Naive thymus-derived CD4-positive, alpha-beta T cell (primary cell): ENCODE results near the gene MYT1. TPM values are rescaled to one million over a fixed set of nuclear protein-coding genes. Genes with fewer than 3 reads are reported as not detected.

Source experiments
- ATAC-seq: fragments of 150-1000 bp; cut with Tn5 transposase; 2 replicates; pipeline ENCODE4 v1.10.0; 2021; ENCODE audit warnings: mild to moderate bottlenecking, moderate library complexity
- CTCF ChIA-PET: fragments of 350-600 bp; sonication (Branson Sonifier 250); formaldehyde crosslinking; loops from one replicate; lab custom pipeline; 2021; ENCODE audit warnings: antibody characterized with exemption; lab: Charles Lee
- POLR2A ChIA-PET: fragments of 350-600 bp; sonication (Branson Sonifier 250); formaldehyde crosslinking; loops from one replicate; lab custom pipeline; 2021; ENCODE audit warnings: antibody characterized with exemption, inconsistent platforms; lab: Charles Lee
- DNase-seq, 9 donors: peaks; one replicate each; pipeline versions ENCODE4 v3.0.0 to v3.0.0-alpha.2; 2020 to 2022; ENCODE audit warnings: mixed read lengths in 1 of 9
- H3K27ac ChIP-seq: one replicate; pipeline ENCODE4 v1.7.0; 2013; ENCODE audit warnings: mild to moderate bottlenecking, low read depth, low read length, moderate library complexity
- H3K27me3 ChIP-seq, 2 donors: one replicate each; pipeline ENCODE4 v1.7.0; 2013; ENCODE audit warnings: low read length in 2 of 2, mild to moderate bottlenecking in 2 of 2, moderate library complexity in 2 of 2; ENCODE audit not compliant: control insufficient read depth in 2 of 2, insufficient read depth in 2 of 2
- H3K36me3 ChIP-seq, 3 experiments: 1 replicate in 2 of 3; 2 replicates in 1 of 3; pipeline ENCODE4 v1.7.0; 2013; ENCODE audit warnings: low read length in 3 of 3, mild to moderate bottlenecking in 3 of 3, moderate library complexity in 1 of 3; ENCODE audit not compliant: insufficient read depth in 3 of 3, control insufficient read depth in 2 of 3
- H3K4me1 ChIP-seq, 2 donors: one replicate each; pipeline ENCODE4 v1.7.0; 2013; ENCODE audit warnings: low read length in 2 of 2, mild to moderate bottlenecking in 2 of 2, moderate library complexity in 1 of 2; ENCODE audit not compliant: control insufficient read depth in 2 of 2, insufficient read depth in 2 of 2
- H3K4me3 ChIP-seq: 2 replicates; pipeline ENCODE4 v1.7.0; 2013; ENCODE audit warnings: mild to moderate bottlenecking, low read length
- H3K9me3 ChIP-seq, 3 experiments: 1 replicate in 2 of 3; 2 replicates in 1 of 3; pipeline ENCODE4 v1.7.0; 2013; ENCODE audit warnings: low read length in 3 of 3; ENCODE audit not compliant: control insufficient read depth in 2 of 3
- H3K27ac Mint-ChIP-seq, 9 donors: one replicate each; pipeline ENCODE4 v1.8.0; 2020 to 2022; ENCODE audit warnings: mixed read lengths in 9 of 9, mild to moderate bottlenecking in 8 of 9, moderate library complexity in 5 of 9, inconsistent platforms in 2 of 9
- H3K27me3 Mint-ChIP-seq, 5 donors: one replicate each; pipeline ENCODE4 v1.8.0; 2021 to 2022; ENCODE audit warnings: mixed read lengths in 5 of 5, mild to moderate bottlenecking in 1 of 5
- H3K36me3 Mint-ChIP-seq, 5 donors: one replicate each; pipeline ENCODE4 v1.8.0; 2020 to 2022; ENCODE audit warnings: mixed read lengths in 5 of 5, mild to moderate bottlenecking in 3 of 5, inconsistent platforms in 1 of 5
- H3K4me1 Mint-ChIP-seq, 7 donors: one replicate each; pipeline ENCODE4 v1.8.0; 2020 to 2022; ENCODE audit warnings: mixed read lengths in 7 of 7, mild to moderate bottlenecking in 3 of 7, inconsistent platforms in 1 of 7
- H3K4me3 Mint-ChIP-seq, 10 donors: one replicate each; pipeline ENCODE4 v1.8.0; 2020 to 2022; ENCODE audit warnings: mild to moderate bottlenecking in 10 of 10, mixed read lengths in 10 of 10, moderate library complexity in 6 of 10, inconsistent platforms in 2 of 10
- H3K9me3 Mint-ChIP-seq, 11 donors: one replicate each; pipeline ENCODE4 v1.8.0; 2020 to 2022; ENCODE audit warnings: mixed read lengths in 11 of 11, mild to moderate bottlenecking in 4 of 11, inconsistent platforms in 1 of 11, moderate library complexity in 1 of 11
- intact Hi-C, 2 donors: fragments of 100-400 bp; cut with micrococcal nuclease; formaldehyde crosslinking; loops; one replicate each; pipeline ENCODE4 v1.15.1; 2023
- polyA plus RNA-seq, 2 donors: library from polyadenylated mRNA; unstranded; fragments of 300-500 nt; fragmentation: Illumina TruSeq; gene quantifications; one replicate each; pipeline ENCODE4 v1.2.3, GENCODE V29; 2021
- total RNA-seq, 6 experiments: library from RNA in 5 of 6; stranded (reverse) in 5 of 6; gene quantifications; 1 replicate in 5 of 6; 2 replicates in 1 of 6; pipeline ENCODE4 v1.2.3 and lab custom pipeline; 2021 to 2026

Gene MYT1
- total and polyA plus RNA-seq, 7 experiments from 2014 or later, result not detected

DNA sequence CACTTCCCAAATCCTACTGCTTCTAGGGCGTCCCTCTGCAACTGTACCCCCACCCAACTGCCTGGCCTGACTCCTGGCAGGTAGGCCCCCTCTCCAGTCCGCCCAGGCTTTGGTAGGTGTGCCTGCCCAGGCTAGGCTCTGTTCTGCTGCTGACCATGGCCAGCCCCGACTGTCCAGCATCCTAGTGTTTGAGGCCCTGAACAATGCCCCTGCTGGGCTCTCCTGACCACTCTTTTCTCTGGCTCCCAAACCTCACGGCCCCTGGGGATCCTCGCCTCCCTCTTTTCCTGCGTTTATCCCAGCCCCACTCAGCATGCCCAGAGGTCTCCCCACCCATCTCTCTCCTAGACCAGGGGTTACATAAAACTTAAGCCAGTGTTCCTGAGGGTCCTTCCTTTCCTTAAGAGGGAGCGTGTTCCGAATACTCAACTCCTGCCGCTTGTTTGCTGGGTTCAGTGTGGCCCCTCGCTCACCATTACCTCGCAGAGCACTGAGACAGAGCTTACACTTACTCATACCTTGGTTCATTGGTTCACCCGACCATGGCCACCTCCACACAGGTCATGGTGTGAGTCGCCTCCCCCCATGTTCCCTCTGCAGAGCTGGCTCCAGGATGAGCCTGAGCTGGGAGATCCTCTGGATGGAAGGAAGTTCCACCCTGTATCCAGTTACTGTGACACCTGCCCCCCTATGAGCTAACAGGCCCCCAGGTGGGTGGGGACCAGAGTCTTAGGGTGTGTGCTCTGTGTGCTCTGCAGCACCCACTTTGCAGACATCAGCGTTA, 21.0 kb upstream of the MYT1 start:
- CTCF ChIA-PET, result no interaction called here
- peak; percentile 22 for ATAC-seq
- no peak overlapping the region for H3K27ac ChIP-seq

DNA sequence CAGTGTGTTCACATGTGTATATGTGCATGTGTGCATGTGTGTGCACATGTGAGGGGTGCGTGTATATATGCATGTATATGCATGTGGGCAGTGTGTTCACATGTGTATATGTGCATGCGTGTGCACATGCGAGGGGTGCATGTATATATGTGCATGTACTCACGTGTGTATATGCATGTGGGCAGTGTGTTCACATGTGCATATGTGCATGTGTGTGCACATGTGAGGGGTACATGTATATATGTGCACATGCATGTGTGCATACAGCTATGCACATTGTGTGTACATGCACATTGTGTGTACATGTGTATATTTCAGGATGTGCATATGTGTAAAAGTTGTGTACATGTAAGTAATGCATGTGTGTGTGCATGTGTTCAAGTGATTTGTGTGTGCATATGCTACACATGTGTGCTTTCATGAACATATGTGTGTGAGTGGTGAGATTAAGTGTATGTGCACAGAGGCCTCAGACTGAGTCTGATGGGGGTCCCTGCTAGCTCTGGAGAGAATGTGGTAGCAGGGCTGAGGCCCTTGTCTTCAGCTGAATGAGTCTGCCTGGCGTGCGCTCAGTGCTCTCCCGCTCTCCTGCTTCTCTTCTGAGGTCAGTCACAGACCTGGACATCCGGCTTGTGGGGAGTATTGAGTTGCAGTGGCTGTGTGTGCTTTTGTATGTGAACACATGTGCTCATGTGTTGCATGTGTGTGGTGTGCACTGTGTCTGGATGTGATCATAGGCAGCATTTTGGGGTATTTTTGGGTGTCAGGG, 19.9 kb upstream of the MYT1 start:
- CTCF ChIA-PET, result no interaction called here
- Mint-ChIP-seq H3K4me3 (no peak overlapping the region), H3K27me3 (peaks cover 0 to 12% (median 0%) of the 10 kb centered on the region in 5 donors), H3K27ac (no peak overlapping the region), H3K36me3 (peaks cover 0 to 10% (median 0%) of the 10 kb centered on the region in 5 donors), H3K9me3 (peaks cover 4 to 19% (median 10%) of the 10 kb centered on the region in 11 donors), H3K4me1 (peaks cover 0 to 3% (median 0%) of the 10 kb centered on the region in 7 donors)
- ATAC-seq, result no peak
- H3K4me3 ChIP-seq, result no peak overlapping the region
- intact Hi-C loops, result no loop called here
- POLR2A ChIA-PET, result no interaction called here
- H3K27ac ChIP-seq, result no peak overlapping the region
- no peaks in the 10 kb centered on the region for H3K4me1 ChIP-seq
- H3K36me3 ChIP-seq, result no peaks in the 10 kb centered on the region
- DNase-seq, result no peak
- H3K9me3 ChIP-seq, result peaks cover 0 to 11% (median 0%) of the 10 kb centered on the region in 3 experiments
- no peaks in the 10 kb centered on the region for H3K27me3 ChIP-seq

More for the DNA sequence above, 21.0 kb upstream of the MYT1 start:
- peaks cover 0 to 12% (median 0%) of the 10 kb centered on the region in 5 donors for H3K27me3 Mint-ChIP-seq
- intact Hi-C loops, result no loop called here
- Histone ChIP-seq H3K36me3 (no peaks in the 10 kb centered on the region), H3K4me1 (no peaks in the 10 kb centered on the region), H3K4me3 (no peak overlapping the region), H3K9me3 (peaks cover 0 to 11% (median 0%) of the 10 kb centered on the region in 3 experiments), H3K27me3 (no peaks in the 10 kb centered on the region)
- H3K9me3 Mint-ChIP-seq, result peaks cover 4 to 19% (median 10%) of the 10 kb centered on the region in 11 donors
- peaks cover 0 to 10% (median 0%) of the 10 kb centered on the region in 5 donors for H3K36me3 Mint-ChIP-seq
- H3K27ac Mint-ChIP-seq, result no peak overlapping the region
- POLR2A ChIA-PET, result no interaction called here
- no peak for DNase-seq
- no peak overlapping the region for H3K4me3 Mint-ChIP-seq
- peaks cover 0 to 3% (median 0%) of the 10 kb centered on the region in 7 donors for H3K4me1 Mint-ChIP-seq

DNA sequence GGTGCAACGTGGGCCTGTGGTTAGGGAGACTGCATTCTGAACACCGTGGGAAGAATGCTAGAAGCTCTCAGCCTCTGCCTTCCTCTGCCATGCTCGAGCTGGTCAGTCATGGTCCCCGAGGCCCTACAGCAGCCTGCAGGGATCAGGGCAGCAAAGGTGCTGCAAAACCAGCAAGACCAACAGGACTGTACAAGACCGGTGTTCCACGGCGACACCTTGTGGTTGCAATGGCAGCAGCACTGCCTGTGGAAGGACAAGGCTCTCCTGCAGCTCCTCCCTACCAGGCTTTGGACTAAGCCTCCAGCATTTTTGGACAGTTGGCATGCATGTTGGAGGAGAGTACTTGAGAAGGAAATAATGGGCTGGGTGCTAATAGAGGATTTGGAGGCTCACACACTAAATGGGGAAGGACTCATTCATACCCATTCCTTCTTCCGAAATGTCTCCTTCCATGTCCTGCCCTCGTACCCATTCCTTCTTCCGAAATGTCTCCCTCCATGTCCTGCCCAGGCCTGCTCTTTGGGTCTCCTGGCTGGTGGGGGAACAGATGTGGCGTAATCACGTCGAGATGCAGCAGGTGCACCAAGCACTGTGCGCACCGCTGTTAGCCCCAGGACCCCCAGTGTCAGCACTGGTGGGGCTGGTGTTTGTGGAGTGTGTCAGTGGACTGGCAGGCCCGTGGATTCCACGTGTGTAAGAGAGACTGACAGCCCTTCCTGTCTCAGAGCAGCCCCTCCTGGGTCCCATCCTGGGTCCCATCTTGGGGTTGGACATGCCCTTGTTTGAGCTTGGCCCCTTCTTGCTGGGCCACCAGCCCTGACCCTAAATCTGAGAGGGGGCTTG, 18.6 kb upstream of the MYT1 start:
- no peak overlapping the region for H3K27ac Mint-ChIP-seq
- Histone ChIP-seq H3K27me3 (no peaks in the 10 kb centered on the region), H3K4me3 (no peak overlapping the region), H3K27ac (no peak overlapping the region), H3K4me1 (no peaks in the 10 kb centered on the region), H3K36me3 (no peaks in the 10 kb centered on the region), H3K9me3 (peaks cover 0 to 11% (median 0%) of the 10 kb centered on the region in 3 experiments)
- H3K36me3 Mint-ChIP-seq, result peaks cover 0 to 10% (median 0%) of the 10 kb centered on the region in 5 donors
- peaks cover 0 to 7% (median 0%) of the 10 kb centered on the region in 5 donors for H3K27me3 Mint-ChIP-seq
- no peak overlapping the region for H3K4me3 Mint-ChIP-seq
- H3K9me3 Mint-ChIP-seq, result peaks cover 4 to 19% (median 10%) of the 10 kb centered on the region in 11 donors
- POLR2A ChIA-PET, result no interaction called here
- no peak for ATAC-seq
- CTCF ChIA-PET, result no interaction called here
- no peak for DNase-seq
- intact Hi-C loops, result loop anchor here in 1 of 2 donors (5.0 kb wide), 1 partner anchor 1088 kb away; no protein-coding TSS in a partner anchor
- H3K4me1 Mint-ChIP-seq, result peaks cover 0 to 4% (median 0%) of the 10 kb centered on the region in 7 donors

DNA sequence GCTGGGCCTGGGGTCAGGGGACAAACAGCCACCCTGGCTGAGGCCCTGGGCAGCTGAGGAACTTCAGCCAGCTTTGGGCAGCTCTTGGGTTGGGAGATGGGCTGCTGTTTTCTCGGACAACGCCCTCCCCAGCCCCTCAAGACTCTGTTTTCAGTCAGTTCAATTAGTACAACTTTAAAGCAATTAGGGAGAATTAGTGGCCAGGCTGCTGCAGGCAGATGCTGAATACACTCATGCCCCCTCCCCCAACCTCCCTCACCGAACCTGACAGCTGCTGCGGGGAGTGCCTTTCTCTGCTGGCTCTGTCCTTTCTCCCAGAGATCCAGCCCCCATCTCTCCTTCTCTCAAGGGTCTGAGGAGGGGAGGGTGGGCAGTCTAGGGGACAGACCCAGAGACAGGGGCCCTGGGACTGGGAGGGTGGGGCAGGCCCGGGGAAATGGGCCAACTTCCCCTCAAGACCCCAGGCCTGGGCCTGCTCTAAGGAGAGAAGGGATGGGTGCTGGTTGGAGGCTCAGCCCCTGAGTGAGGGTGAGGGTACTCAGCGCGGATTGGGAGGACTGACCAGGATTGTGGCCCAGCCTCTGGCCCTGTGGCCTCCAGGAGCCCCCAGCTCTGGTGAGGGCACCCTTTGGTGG, 17.8 kb upstream of the MYT1 start:
- peaks cover 0 to 4% (median 0%) of the 10 kb centered on the region in 5 donors for H3K27me3 Mint-ChIP-seq
- peaks cover 0 to 5% (median 0%) of the 10 kb centered on the region in 7 donors for H3K4me1 Mint-ChIP-seq
- H3K4me1 ChIP-seq, result no peaks in the 10 kb centered on the region
- no peak overlapping the region for H3K4me3 ChIP-seq
- no peak for ATAC-seq
- H3K9me3 ChIP-seq, result peaks cover 0 to 11% (median 0%) of the 10 kb centered on the region in 3 experiments
- H3K27ac ChIP-seq, result no peak overlapping the region
- peaks cover 4 to 19% (median 10%) of the 10 kb centered on the region in 11 donors for H3K9me3 Mint-ChIP-seq
- no peak for DNase-seq
- H3K27ac Mint-ChIP-seq, result no peak overlapping the region
- ChIA-PET CTCF (no interaction called here), POLR2A (no interaction called here)
- no peaks in the 10 kb centered on the region for H3K27me3 ChIP-seq
- H3K4me3 Mint-ChIP-seq, result no peak overlapping the region
- intact Hi-C loops, result loop anchor here in 1 of 2 donors (5.0 kb wide), 1 partner anchor 1089 kb away; no protein-coding TSS in a partner anchor
- peaks cover 0 to 10% (median 0%) of the 10 kb centered on the region in 5 donors for H3K36me3 Mint-ChIP-seq
- no peaks in the 10 kb centered on the region for H3K36me3 ChIP-seq

DNA sequence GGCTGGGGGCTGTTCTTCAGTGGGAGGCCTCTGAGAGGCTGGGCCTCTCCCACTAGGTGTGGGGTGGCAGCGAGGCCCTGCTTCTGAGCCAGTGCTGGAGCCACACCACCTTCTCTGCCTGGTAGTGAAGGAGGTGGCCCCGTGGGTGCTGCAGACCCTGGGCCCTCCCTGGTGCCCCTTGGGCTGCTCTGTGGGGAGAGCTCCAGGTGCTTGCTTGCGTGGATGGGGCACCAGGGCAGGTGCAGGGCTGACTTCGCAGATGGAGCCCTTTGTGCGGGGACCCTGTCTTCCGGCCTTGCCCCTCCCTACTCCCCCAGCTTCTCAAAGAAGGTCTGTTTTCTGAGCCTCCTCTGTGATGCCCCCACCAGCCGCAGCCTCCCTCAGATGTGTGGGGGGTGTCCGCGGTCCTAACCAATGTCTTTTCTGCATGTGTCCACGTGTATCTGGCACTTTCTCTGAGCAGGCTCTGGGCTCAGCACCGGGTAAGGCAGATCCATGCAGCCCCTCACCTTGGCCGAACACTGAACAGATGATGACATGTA, 17.2 kb upstream of the MYT1 start:
- H3K27ac Mint-ChIP-seq, result no peak overlapping the region
- Histone ChIP-seq H3K27me3 (no peaks in the 10 kb centered on the region), H3K36me3 (no peaks in the 10 kb centered on the region), H3K27ac (no peak overlapping the region), H3K9me3 (peaks cover 0 to 11% (median 0%) of the 10 kb centered on the region in 3 experiments), H3K4me1 (no peaks in the 10 kb centered on the region), H3K4me3 (no peak overlapping the region)
- peaks cover 0 to 3% (median 0%) of the 10 kb centered on the region in 5 donors for H3K27me3 Mint-ChIP-seq
- peaks cover 0 to 10% (median 0%) of the 10 kb centered on the region in 5 donors for H3K36me3 Mint-ChIP-seq
- H3K4me1 Mint-ChIP-seq, result peaks cover 0 to 5% (median 0%) of the 10 kb centered on the region in 7 donors
- ATAC-seq (no peak), DNase-seq (no peak)
- ChIA-PET CTCF (no interaction called here), POLR2A (no interaction called here)
- no peak overlapping the region for H3K4me3 Mint-ChIP-seq
- H3K9me3 Mint-ChIP-seq, result peaks cover 4 to 19% (median 10%) of the 10 kb centered on the region in 11 donors
- intact Hi-C loops, result loop anchor here in 1 of 2 donors (5.0 kb wide), 1 partner anchor 1090 kb away; no protein-coding TSS in a partner anchor
